ENCODE measurements around the gene FGD5. TPM values are rescaled to one million over a fixed set of nuclear protein-coding genes. Genes with fewer than 3 reads are reported as not detected.

Gene FGD5
- total RNA-seq, 1 donor from 2014 or later, result 15.3 TPM

GRCh38 chr3:14786369-14786768, 32.4 kb upstream of the FGD5 start:
- no peak overlapping the region for H3K27ac Mint-ChIP-seq
- peaks cover 25% of the 10 kb centered on the region for H3K4me1 Mint-ChIP-seq (ENCODE audit: unreplicated experiment)
- H3K9me3 Mint-ChIP-seq, result no peaks in the 10 kb centered on the region
- no peak overlapping the region for H3K4me3 Mint-ChIP-seq
- peaks cover 44% of the 10 kb centered on the region for H3K27me3 Mint-ChIP-seq
- no peak for DNase-seq (ENCODE audit: extremely low spot score, unreplicated experiment)
- H3K36me3 Mint-ChIP-seq, result no peaks in the 10 kb centered on the region
- no peak for TF ChIP-seq CTCF (conservative IDR thresholded peaks at IDR 0.05)

DNA sequence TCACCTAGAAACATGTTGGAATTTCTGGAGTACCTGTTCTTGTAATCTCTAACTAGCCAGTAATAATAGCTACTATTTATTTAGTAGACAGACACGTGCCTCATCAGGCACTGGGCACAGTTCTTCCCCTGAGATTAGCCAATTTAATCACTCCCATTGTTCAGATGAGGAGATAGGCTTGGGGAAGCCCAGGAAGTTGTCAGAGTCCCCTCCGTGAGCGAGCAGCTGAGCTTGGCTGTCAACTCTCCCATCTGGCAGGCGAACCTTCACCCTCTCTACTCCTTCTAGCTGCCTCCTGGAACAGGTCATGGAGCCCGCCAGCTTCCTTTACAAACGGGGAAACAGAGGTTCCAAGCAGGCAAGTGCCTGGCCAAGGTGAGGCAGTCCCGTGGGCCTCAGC, 31.1 kb upstream of the FGD5 start:
- H3K4me3 Mint-ChIP-seq, result no peak overlapping the region
- H3K4me1 Mint-ChIP-seq (ENCODE audit: unreplicated experiment), result peaks cover 27% of the 10 kb centered on the region
- TF ChIP-seq CTCF (conservative IDR thresholded peaks at IDR 0.05), result no peak
- no peaks in the 10 kb centered on the region for H3K36me3 Mint-ChIP-seq
- DNase-seq (ENCODE audit: extremely low spot score, unreplicated experiment), result no peak
- peaks cover 42% of the 10 kb centered on the region for H3K27me3 Mint-ChIP-seq
- no peak overlapping the region for H3K27ac Mint-ChIP-seq
- no peaks in the 10 kb centered on the region for H3K9me3 Mint-ChIP-seq

DNA sequence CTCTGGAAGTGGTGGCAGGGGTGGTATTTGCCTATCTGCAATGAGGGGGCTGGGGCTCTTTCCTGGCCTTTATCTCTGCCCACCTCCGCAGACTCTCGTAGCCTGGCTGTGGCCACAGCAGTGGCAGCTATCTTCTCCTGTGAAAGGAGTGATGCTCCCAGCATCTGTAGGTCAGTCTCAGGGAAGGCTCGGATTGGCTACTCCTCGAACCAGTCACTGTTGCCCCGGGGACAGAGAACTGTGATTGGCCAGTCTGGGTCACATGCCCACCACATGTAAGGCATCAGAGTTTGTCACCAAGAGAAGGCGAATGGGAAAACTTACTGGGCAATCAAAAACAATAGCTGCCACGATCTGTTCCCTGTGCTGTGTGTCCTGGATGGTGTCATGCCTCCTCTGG, 30.1 kb upstream of the FGD5 start:
- no peak for TF ChIP-seq CTCF (conservative IDR thresholded peaks at IDR 0.05)
- Mint-ChIP-seq H3K4me3 (no peak overlapping the region), H3K27me3 (peaks cover 45% of the 10 kb centered on the region), H3K36me3 (no peaks in the 10 kb centered on the region), H3K9me3 (no peaks in the 10 kb centered on the region), H3K4me1 (ENCODE audit: unreplicated experiment) (peaks cover 30% of the 10 kb centered on the region), H3K27ac (no peak overlapping the region)
- DNase-seq (ENCODE audit: extremely low spot score, unreplicated experiment), result no peak

DNA sequence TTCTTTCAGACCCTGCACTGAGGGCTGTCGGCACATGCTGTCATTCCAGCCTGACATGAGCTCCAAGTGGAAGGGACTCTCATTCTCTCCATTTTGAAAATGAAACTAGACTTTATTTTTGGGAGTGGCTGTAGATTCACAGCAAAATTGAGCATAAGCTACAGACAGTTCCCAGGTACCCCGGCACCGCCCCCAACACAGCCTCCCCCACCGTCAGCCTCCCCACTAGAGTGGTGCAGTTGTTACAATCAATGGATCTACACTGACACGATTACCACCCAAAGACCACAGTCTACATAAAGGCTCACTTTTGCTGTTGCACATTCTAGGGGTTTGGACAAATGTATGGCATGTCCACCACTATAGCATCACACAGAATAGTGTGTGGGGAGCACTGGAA, 29.5 kb upstream of the FGD5 start:
- Mint-ChIP-seq H3K4me1 (ENCODE audit: unreplicated experiment) (peaks cover 24% of the 10 kb centered on the region), H3K27me3 (peaks cover 49% of the 10 kb centered on the region), H3K9me3 (no peaks in the 10 kb centered on the region), H3K4me3 (no peak overlapping the region), H3K27ac (no peak overlapping the region), H3K36me3 (no peaks in the 10 kb centered on the region)
- TF ChIP-seq CTCF (conservative IDR thresholded peaks at IDR 0.05), result no peak
- DNase-seq (ENCODE audit: extremely low spot score, unreplicated experiment), result no peak

GRCh38 chr3:14789640-14790285, 29.0 kb upstream of the FGD5 start:
- Mint-ChIP-seq H3K36me3 (no peaks in the 10 kb centered on the region), H3K4me3 (no peak overlapping the region), H3K27me3 (peaks cover 55% of the 10 kb centered on the region), H3K9me3 (no peaks in the 10 kb centered on the region), H3K4me1 (ENCODE audit: unreplicated experiment) (peaks cover 21% of the 10 kb centered on the region), H3K27ac (no peak overlapping the region)
- TF ChIP-seq CTCF (conservative IDR thresholded peaks at IDR 0.05), result no peak
- DNase-seq (ENCODE audit: extremely low spot score, unreplicated experiment), result no peak

Measured in type B pancreatic cell (in vitro differentiated cells).